Fibroblast of skin of left quadriceps (primary cell): Measurements from ENCODE around the gene UBR7.
A peak's percentile ranks its signal among the peaks of the same experiment; 100 is the strongest.
"Not testable (repeated sequence)": the region's sequence is repeated elsewhere in the genome, so short reads cannot be mapped to it uniquely, and the experiment has no call there.

Experiments
- DNase-seq, 2 experiments: peaks; one replicate each; pipeline ENCODE4 v3.0.0-alpha.2; 2013; ENCODE audit warnings: low read depth in 2 of 2

Gene UBR7

DNA sequence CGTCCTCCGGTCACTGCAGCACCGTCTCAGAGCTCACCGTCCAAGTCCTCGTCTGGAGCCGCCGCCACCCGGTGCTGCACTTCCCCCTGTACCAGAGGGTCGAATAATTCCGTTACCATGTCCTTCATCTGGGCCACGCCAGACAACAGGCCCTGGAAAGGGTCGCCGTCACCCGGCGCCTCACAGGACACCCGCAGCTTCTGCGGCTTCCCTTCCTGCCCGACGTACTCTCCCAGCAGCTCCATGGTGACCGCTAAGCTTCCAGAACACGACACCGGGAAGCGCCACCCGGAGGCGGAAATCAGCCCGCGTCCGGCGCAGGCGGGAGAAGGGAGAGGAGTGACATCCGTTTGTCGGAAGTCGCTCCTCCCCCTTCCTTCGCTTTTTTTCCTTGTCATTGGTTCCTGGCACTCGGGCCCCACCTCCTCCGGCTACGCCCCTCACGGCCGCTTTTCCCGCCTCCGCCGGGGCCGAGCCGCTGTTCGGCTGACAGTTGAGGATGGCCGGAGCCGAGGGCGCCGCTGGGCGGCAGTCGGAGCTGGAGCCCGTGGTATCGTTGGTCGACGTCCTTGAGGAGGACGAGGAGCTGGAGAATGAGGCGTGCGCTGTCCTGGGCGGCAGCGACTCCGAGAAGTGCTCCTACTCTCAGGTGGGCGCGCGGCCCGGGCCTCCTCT is at the start of gene UBR7, which contains the start of gene GON7:
Gene UBR7 (plus strand): TSS at position 464 of the 675 bp plus-strand sequence. CDS start 36 bp downstream, at position 500.
Gene GON7 (minus strand): TSS at position 273 of the 675 bp plus-strand sequence. CDS start 28 bp downstream, at position 245.
- DNase-seq: peak; percentile 88 to 90

DNA sequence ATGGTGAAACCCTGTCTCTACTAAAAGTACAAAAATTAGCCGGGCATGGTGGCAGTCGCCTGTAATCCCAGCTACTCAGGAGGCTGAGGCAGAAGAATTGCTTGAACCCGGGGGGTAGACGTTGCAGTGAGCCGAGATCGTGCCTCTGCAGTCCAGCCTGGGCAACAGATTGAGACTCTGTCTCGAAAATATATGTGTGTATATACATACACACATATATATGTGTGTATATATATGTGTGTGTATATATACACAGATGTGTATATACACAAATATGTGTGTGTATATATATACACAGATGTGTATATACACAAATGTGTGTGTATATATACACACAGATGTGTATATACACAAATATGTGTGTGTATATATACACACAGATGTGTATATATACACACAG is 48.7 kb upstream of the UBR7 start:
- DNase-seq: not testable (repeated sequence)

DNA sequence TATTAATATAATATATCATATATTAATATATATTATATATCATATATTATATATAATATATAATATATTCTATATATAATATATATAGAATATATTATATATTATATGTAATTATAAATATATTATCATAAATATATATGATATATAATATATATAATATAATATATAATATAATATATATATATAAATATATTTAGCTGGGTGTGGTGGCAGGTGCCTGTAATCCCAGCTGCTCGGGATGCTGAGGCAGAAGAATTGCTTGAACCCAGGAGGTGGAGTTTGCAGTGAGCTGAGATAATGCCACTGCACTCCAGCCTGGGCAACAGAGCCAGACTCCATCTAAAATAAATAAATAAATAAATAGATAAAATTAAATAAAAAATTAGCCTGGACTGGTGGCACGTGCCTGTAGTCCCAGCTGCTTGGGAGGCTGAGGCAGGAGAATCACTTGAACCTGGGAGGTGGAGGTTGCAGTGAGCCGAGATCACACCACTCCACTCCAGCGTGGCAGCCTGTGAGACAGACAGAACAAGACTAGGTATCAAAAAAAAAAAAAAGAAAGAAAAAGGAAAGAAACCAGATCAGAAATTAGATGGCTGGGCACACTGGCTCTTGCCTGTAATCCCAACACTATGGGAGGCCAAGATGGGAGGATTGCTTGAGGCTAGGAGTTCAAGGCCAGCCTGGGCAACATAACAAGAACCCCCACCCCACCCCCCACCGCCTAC is 47.3 kb upstream of the UBR7 start:
- not testable (repeated sequence) for DNase-seq

DNA sequence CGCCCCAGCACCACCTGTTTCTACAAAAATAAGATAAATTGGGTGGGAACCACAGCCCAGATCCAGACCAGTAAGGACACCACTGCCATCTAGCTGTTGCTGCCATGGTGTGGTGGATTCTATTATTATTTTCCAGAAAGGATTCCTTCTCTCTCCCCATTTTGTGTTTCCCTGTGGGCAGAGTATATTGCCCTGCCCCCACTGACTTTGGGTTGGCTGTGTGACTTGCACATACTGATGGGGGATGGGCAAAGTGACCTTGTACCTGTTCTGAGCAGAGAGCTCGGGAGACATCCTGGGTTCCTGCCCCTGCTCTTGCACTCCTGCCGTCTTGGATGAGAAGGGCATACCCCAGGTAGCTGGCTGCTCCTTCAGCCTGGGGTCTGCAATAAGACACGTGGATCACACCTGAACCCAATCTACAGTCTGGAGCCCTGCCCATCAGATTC is 46.7 kb upstream of the UBR7 start:
- no peak for DNase-seq

DNA sequence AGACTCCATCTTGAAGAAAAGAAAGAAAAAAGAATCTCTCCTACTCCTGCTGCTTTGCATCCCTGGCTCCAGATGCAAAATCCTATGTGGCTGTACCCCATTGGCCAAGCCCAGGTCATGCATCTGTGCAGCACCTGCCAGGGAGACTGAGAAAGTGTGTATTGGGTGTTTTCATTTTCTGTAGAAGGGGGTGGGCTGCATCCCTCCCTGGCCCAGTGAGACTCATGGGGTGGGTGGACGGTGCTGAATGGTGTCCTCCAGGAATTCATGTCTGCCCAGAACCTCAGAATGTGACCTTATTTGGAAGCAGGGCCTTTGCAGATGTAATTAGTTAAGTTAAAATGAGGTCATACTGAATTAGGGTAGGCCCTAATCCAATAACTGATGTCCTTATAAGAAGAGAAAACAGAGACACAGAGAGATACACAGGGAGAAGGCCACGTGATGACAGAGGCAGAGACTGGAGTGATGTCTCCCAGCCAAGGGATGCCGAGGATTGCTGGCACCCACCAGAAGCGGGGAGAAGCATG is 45.6 kb upstream of the UBR7 start:
- DNase-seq: no peak

DNA sequence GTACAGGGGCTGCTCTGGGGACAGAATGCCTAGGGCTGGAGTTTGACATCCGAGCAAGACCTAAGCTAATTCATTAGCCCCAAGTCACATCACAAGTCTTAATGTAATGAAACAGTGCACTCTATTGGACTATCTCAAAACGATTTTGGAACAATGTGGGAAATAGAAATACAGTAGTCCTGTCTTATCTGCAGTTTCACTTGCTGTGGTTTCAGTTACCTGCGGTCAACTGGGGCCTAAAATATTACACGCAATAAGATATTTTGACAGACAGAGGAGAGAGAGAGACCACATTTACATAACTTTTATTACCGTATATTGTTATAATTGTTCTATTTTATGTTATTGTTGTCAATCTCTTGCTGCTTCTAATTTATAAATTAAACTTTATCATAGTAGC is 43.5 kb upstream of the UBR7 start:
- DNase-seq: no peak

- not testable (repeated sequence) for DNase-seq
Observed at GRCh38 chr14:93165271-93166265, 41.5 kb upstream of the UBR7 start.

DNA sequence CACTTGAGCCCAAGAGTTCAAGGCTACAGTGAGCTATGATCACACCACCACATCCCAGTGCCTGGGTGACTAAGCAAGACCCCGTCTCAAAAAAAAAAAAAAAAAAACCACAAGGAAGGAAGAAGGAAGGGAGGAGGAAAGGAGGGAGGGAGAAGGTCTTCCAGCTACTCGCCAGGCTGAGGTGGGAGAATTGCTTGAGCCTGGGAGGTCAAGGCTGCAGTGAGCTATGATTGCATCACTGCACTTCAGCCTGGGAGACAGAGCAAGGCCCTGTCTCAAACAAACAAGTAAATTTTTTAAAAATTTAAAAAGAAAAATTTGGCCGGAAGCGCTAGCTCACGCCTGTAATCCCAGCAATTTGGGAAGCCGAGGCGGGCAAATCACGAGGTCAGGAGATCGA is 38.4 kb upstream of the UBR7 start:
- not testable (repeated sequence) for DNase-seq

- not testable (repeated sequence) for DNase-seq
Observed at GRCh38 chr14:93169619-93170018, 37.4 kb upstream of the UBR7 start.

- DNase-seq: not testable (repeated sequence)
Observed at GRCh38 chr14:93170141-93170540, 36.9 kb upstream of the UBR7 start.

- DNase-seq: no peak
Observed at GRCh38 chr14:93171376-93171775, 35.7 kb upstream of the UBR7 start.

GRCh38 chr14:93173943-93174395 is 33.1 kb upstream of the UBR7 start:
- DNase-seq: no peak

DNA sequence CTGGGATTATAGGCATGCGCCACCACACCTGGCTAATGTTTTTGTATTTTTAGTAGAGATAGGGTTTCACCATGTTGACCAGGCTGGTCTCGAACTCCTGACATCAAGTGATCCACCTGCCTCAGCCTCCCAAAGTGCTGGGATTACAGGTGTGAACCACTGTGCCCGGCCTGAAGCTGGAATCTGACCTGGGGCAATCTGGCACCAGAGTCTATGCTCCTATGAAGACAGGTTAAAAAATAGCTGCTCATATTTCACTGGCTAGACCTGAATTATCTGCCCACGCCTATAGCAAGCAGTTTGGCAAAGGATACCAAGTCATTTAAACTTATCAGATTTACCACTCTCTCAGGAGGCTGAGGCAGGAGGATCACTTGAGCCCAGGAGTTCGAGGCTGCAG is 32.3 kb upstream of the UBR7 start:
- not testable (repeated sequence) for DNase-seq

DNA sequence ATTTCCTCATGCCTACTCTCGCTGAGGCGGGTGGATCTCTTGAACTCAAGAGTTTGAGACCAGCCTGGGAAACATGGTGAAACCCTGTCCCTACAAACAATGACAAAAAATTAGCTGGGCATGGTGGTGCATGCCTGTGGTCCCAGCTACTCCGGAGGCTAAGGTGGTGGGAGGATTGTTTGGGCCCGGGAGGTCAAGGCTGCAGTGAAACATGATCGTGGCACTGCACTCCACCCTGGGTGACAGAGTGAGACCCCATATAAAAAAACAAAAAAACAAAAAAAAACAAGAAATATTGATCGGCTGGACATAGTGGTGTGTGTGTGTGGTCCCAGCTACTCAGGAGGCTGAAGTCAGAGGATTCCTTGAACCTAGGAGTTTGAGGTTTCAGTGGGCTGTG is 31.6 kb upstream of the UBR7 start:
- no peak for DNase-seq

- no peak for DNase-seq
Observed at GRCh38 chr14:93183596-93184317, 23.3 kb upstream of the UBR7 start.

GRCh38 chr14:93184391-93185348 is 22.4 kb upstream of the UBR7 start, which contains the start of the genes LYSET and MOAP1:
LYSET (plus strand) TSS chr14:93185317; CDS start chr14:93185406, 89 bp downstream.
MOAP1 (minus strand) TSS chr14:93184897; CDS start chr14:93184242, 655 bp downstream.
- DNase-seq: peak; percentile 39 to 46

GRCh38 chr14:93185349-93185720 is 21.7 kb upstream of the UBR7 start:
- DNase-seq: no peak

- no peak for DNase-seq
Observed at GRCh38 chr14:93186466-93186865, 20.6 kb upstream of the UBR7 start.

GRCh38 chr14:93186956-93187355 is 20.1 kb upstream of the UBR7 start:
- DNase-seq: no peak
